PC-3 (cell line): ENCODE measurements around the gene MRPL20. TPM values are rescaled to one million over a fixed set of nuclear protein-coding genes. Genes with fewer than 3 reads are reported as not detected.

Experiments
- ATAC-seq: fragments of 200-7000 bp; cut with Tn5 transposase; 2 replicates; pipeline ENCODE4 v1.9.1; 2020; ENCODE audit warnings: mild to moderate bottlenecking, moderate library complexity
- BruUV-seq: library from RNA; stranded (reverse); fragments of 400-500 nt; replicated peaks from 2 replicates; lab custom pipeline; 2021; lab: Mats Ljungman, UMichigan
- CTCF ChIA-PET: fragments of 300-600 bp; sonication (Branson Sonifier 250); formaldehyde crosslinking; loops from one replicate; lab custom pipeline; 2022; ENCODE audit warnings: antibody characterized with exemption; lab: Charles Lee
- POLR2A ChIA-PET: fragments of 300-600 bp; sonication (Branson Sonifier 250); formaldehyde crosslinking; loops from one replicate; lab custom pipeline; 2022; ENCODE audit warnings: antibody characterized with exemption; ENCODE audit not compliant: unreplicated experiment; lab: Charles Lee
- DNase-seq: peaks from one replicate; pipeline ENCODE4 v3.0.0-alpha.2; 2015
- H2AFZ ChIP-seq: fragments of 300-600 bp; sonication (generic); 2 replicates; pipeline ENCODE4 v1.6.0; 2016; ENCODE audit warnings: antibody characterized with exemption, low read length
- H3F3A ChIP-seq: fragments of 300-600 bp; sonication (generic); one replicate; pipeline ENCODE4 v1.6.0; 2017; ENCODE audit warnings: antibody characterized with exemption, low read length, control low read depth, mild to moderate bottlenecking; ENCODE audit not compliant: unreplicated experiment
- H3K27ac ChIP-seq: fragments of 300-600 bp; sonication (generic); 2 replicates; pipeline ENCODE4 v1.5.1; 2016; ENCODE audit warnings: mild to moderate bottlenecking, low read length
- H3K27me3 ChIP-seq: fragments of 300-600 bp; sonication (generic); 2 replicates; pipeline ENCODE4 v1.6.1; 2016; ENCODE audit warnings: low read length, mixed read lengths
- H3K36me3 ChIP-seq: fragments of 300-600 bp; sonication (generic); 2 replicates; pipeline ENCODE4 v1.6.1; 2016; ENCODE audit warnings: low read depth, mixed run types, low read length, mixed read lengths
- H3K4me1 ChIP-seq: fragments of 300-600 bp; sonication (generic); 2 replicates; pipeline ENCODE4 v1.5.1; 2016; ENCODE audit warnings: low read length; ENCODE audit not compliant: insufficient read depth
- H3K4me2 ChIP-seq: fragments of 300-600 bp; sonication (generic); 2 replicates; pipeline ENCODE4 v1.6.0; 2016; ENCODE audit warnings: low read length
- H3K4me3 ChIP-seq: fragments of 300-600 bp; sonication (generic); 2 replicates; pipeline ENCODE4 v1.5.1; 2016; ENCODE audit warnings: mild to moderate bottlenecking, low read length, mixed read lengths
- H3K79me2 ChIP-seq: fragments of 300-600 bp; sonication (generic); 2 replicates; pipeline ENCODE4 v1.6.1; 2017; ENCODE audit warnings: low read length, mixed read lengths
- H3K9ac ChIP-seq: fragments of 300-600 bp; sonication (generic); 2 replicates; pipeline ENCODE4 v1.6.0; 2016; ENCODE audit warnings: mild to moderate bottlenecking, low read length
- H3K9me2 ChIP-seq: fragments of 300-600 bp; sonication (generic); replicated peaks from 2 replicates; pipeline ENCODE4 v1.6.1; 2016; ENCODE audit warnings: mixed run types, low read length, mixed read lengths
- H3K9me3 ChIP-seq: fragments of 300-600 bp; sonication (generic); 2 replicates; pipeline ENCODE4 v1.6.1; 2016; ENCODE audit warnings: low read length, mixed read lengths
- H4K20me1 ChIP-seq: fragments of 300-600 bp; sonication (generic); 2 replicates; pipeline ENCODE4 v1.6.1; 2016; ENCODE audit warnings: low read length, mixed read lengths
- EZH2 ChIP-seq: fragments of 300-600 bp; sonication (generic); IDR thresholded peaks from one replicate; pipeline ENCODE4 v1.6.1; 2017; ENCODE audit warnings: antibody characterized with exemption, mild to moderate bottlenecking, low read length; ENCODE audit not compliant: unreplicated experiment
- EZH2phosphoT487 ChIP-seq: fragments of 300-600 bp; sonication (generic); IDR thresholded peaks from 2 replicates; pipeline ENCODE4 v1.6.1; 2018; ENCODE audit warnings: mild to moderate bottlenecking, antibody characterized with exemption, low read length, borderline replicate concordance
- intact Hi-C: fragments of 100-400 bp; cut with micrococcal nuclease; formaldehyde crosslinking; loops from 2 replicates; pipeline ENCODE4 v1.9.0; 2023
- total RNA-seq: library from RNA; depleted of rRNA; stranded (reverse); fragments of >200 nt; gene quantifications from 2 replicates; pipeline ENCODE4 v1.2.3, GENCODE V29; 2014
- TF ChIP-seq, protein P1 (sequence below): fragments of 300-600 bp; sonication (generic); conservative IDR thresholded peaks from 2 replicates; pipeline ENCODE4 v1.5.1; 2017; ENCODE audit warnings: antibody characterized with exemption, low read depth, mild to moderate bottlenecking, low read length

The MRPL20 gene
- total RNA-seq, 1 experiment from 2014 or later = 506 TPM

DNA sequence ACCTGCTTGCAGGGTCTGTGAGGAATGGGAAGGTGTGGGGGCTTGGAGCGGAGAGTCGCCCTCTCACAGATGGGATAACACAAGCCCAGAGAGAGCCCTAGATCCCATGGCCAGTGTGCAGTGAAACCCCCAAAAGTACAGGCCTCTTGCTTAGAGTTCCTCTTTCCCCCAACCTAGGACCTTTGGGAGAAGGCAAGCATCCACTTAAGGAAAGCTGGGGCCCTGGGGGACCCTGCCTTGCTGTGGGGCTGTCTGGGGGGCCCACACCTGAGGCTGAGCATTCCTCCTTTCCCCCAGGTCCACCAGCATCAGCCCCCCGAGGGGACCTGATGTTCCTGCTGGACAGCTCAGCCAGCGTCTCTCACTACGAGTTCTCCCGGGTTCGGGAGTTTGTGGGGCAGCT, 29.5 kb upstream of the MRPL20 start:
- peak overlapping the region; percentile 61 for H3K9ac ChIP-seq
- no peak overlapping the region for H2AFZ ChIP-seq
- H3K36me3 ChIP-seq = no peaks in the 10 kb centered on the region
- intact Hi-C loops = no loop called here
- POLR2A ChIA-PET = no interaction called here
- H3K27ac ChIP-seq = no peak overlapping the region
- peak overlapping the region; percentile 100 for H3K4me2 ChIP-seq
- H3K9me2 ChIP-seq = no peaks in the 10 kb centered on the region
- H3K9me3 ChIP-seq = no peaks in the 10 kb centered on the region
- DNase-seq (no peak), ATAC-seq (no peak)
- CTCF ChIA-PET = no interaction called here
- no TSS peak for BruUV-seq
- peak overlapping the region; percentile 88 for H3K4me3 ChIP-seq
- no peaks in the 10 kb centered on the region for H3F3A ChIP-seq
- H4K20me1 ChIP-seq = no peaks in the 10 kb centered on the region
- H3K79me2 ChIP-seq = peaks cover 13% of the 10 kb centered on the region
- H3K4me1 ChIP-seq = peaks cover 46% of the 10 kb centered on the region
- no peak for TF ChIP-seq EZH2phosphoT487
- H3K27me3 ChIP-seq = no peaks in the 10 kb centered on the region

DNA sequence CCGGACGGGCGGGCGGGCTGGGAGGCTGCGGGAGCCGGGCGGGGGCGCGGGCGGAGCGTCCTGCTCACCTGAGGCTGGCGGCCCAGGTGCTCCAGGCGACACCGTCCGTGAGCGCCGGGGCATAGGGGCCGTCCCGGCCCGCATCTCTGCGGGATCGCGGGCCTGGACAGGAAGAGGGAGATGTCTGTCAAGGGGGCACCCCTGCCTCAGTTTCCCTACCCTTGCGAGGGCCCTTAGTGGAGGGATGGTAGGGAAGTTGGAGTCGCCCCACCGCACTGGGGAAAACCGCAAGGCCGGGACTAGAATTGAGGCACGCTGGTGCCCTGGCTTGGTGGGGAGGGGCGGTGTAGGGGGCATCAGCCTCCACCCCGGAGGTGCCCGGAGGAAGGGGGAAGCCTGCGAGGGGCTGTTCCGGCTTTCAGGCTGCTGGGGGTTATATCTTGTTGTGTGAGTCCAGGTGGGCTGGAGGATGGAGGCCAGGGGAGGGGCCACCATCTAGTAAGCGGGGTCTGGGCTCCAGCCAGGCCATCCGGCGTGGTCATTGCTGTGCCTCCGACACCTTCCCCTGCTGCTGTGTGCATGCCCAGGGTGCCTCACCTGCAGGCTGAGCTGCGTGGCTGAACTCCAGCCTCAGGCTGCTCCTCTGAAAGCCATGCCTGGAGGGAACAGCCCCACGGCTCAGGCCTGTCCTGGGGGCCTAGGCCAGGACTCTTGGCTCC, 29.0 kb upstream of the MRPL20 start:
- DNase-seq (no peak), ATAC-seq (no peak; the same call in 1 of the 2 replicates)
- intact Hi-C loops = no loop called here
- Histone ChIP-seq H3K4me2 (peak overlapping the region; percentile 100), H3K27ac (no peak overlapping the region), H3K9me3 (no peaks in the 10 kb centered on the region), H3K4me1 (peaks cover 48% of the 10 kb centered on the region), H3K4me3 (peak overlapping the region; percentile 88), H3K79me2 (peaks cover 13% of the 10 kb centered on the region), H3K9me2 (no peaks in the 10 kb centered on the region), H3K9ac (peak overlapping the region; percentile 61), H4K20me1 (no peaks in the 10 kb centered on the region), H3K36me3 (no peaks in the 10 kb centered on the region), H3F3A (no peaks in the 10 kb centered on the region), H2AFZ (peak overlapping the region; percentile 54), H3K27me3 (no peaks in the 10 kb centered on the region)
- ChIA-PET POLR2A (no interaction called here), CTCF (no interaction called here)
- BruUV-seq = no TSS peak
- TF ChIP-seq, protein P1, sequence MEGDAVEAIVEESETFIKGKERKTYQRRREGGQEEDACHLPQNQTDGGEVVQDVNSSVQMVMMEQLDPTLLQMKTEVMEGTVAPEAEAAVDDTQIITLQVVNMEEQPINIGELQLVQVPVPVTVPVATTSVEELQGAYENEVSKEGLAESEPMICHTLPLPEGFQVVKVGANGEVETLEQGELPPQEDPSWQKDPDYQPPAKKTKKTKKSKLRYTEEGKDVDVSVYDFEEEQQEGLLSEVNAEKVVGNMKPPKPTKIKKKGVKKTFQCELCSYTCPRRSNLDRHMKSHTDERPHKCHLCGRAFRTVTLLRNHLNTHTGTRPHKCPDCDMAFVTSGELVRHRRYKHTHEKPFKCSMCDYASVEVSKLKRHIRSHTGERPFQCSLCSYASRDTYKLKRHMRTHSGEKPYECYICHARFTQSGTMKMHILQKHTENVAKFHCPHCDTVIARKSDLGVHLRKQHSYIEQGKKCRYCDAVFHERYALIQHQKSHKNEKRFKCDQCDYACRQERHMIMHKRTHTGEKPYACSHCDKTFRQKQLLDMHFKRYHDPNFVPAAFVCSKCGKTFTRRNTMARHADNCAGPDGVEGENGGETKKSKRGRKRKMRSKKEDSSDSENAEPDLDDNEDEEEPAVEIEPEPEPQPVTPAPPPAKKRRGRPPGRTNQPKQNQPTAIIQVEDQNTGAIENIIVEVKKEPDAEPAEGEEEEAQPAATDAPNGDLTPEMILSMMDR = no peak
- no peak for TF ChIP-seq EZH2
- TF ChIP-seq EZH2phosphoT487 = no peak

DNA sequence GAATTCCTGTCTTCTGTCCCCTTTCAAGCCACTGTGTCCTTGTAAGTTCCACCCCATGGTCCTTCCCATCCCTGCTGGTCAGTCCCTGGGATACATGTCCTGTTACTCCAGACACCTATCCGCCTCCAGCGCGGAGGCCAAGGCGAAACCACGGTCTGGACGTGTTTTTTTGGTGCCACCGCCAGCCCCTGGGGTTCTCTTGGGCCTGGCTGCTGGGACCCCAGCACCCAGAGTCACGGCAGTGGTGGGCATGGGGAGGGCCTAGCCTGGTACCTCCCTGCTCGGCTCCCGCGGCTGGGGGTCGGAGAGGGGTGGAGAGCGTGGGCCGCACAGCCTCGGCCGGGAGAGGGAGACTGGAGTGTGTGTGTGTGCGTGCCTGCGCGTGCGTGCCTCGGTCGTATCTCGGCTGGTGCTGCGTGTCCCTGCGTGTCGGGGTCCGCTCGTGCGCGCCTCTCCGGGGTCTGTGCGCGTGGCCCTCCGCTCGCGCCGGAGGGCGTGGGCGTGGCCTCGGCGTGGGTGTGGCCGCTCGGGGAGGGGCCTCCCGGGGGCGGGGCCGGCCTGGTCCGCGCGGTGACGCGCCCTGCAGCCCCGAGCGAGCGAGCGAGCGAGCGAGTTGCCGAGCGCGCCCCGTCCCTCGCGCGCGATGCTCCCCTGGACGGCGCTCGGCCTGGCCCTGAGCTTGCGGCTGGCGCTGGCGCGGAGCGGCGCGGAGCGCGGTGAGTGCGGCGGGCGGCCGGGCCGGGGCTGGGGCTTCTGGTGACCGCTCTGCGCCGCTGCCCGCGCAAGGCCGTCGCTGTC, 28.2 kb upstream of the MRPL20 start, which contains the start of gene VWA1:
Gene VWA1, plus strand, starts transcription at position 585 of the 798 bp plus-strand sequence. Its CDS starts 59 bp downstream, at position 644.
- no peaks in the 10 kb centered on the region for H4K20me1 ChIP-seq
- H3K27ac ChIP-seq = no peak within 1 kb of the TSS
- DNase-seq (peak; percentile 88), ATAC-seq (peak; percentile 74)
- no peaks in the 10 kb centered on the region for H3K36me3 ChIP-seq
- BruUV-seq = no TSS peak
- H2AFZ ChIP-seq = peak within 1 kb of the TSS; percentile 59
- H3K79me2 ChIP-seq = peaks cover 13% of the 10 kb centered on the region
- peak within 1 kb of the TSS; percentile 88 for H3K4me3 ChIP-seq
- ChIA-PET POLR2A (no interaction called here), CTCF (no interaction called here)
- H3K4me2 ChIP-seq = peak within 1 kb of the TSS; percentile 100
- H3K9me3 ChIP-seq = no peaks in the 10 kb centered on the region
- H3K9ac ChIP-seq = peak within 1 kb of the TSS; percentile 61
- H3K4me1 ChIP-seq = peaks cover 48% of the 10 kb centered on the region
- H3K9me2 ChIP-seq = no peaks in the 10 kb centered on the region
- no peaks in the 10 kb centered on the region for H3F3A ChIP-seq
- H3K27me3 ChIP-seq = no peaks in the 10 kb centered on the region
- no peak for TF ChIP-seq EZH2
- TF ChIP-seq, protein P1 = no peak
- TF ChIP-seq EZH2phosphoT487 = no peak
- intact Hi-C loops = no loop called here
